Kidney epithelial cell (primary cell): ENCODE measurements around the gene COBL. TPM values are rescaled to one million over a fixed set of nuclear protein-coding genes. Genes with fewer than 3 reads are reported as not detected.

ENCODE experiments used
- DNase-seq: peaks from one replicate; pipeline ENCODE4 v3.0.0-alpha.2; 2010; ENCODE audit warnings: low read depth
- H3K27me3 ChIP-seq: 2 replicates; pipeline ENCODE4 v1.6.0; 2011; ENCODE audit warnings: low read length; ENCODE audit not compliant: control insufficient read depth, insufficient read depth
- H3K36me3 ChIP-seq: 2 replicates; pipeline ENCODE4 v1.5.1; 2011; ENCODE audit warnings: low read length; ENCODE audit not compliant: control insufficient read depth, insufficient read depth
- H3K4me3 ChIP-seq: 2 replicates; pipeline ENCODE4 v1.5.1; 2011; ENCODE audit warnings: low read depth, mild to moderate bottlenecking, control low read depth, low read length
- CTCF ChIP-seq: IDR thresholded peaks from 2 replicates; pipeline ENCODE4 v1.5.1; 2011; ENCODE audit warnings: mild to moderate bottlenecking, moderate library complexity, low read length, control low read depth, inconsistent platforms; ENCODE audit not compliant: insufficient read depth, poor library complexity, severe bottlenecking
- total RNA-seq: library from RNA; depleted of rRNA; stranded (reverse); fragments of >200 nt; gene quantifications from 2 replicates; pipeline ENCODE4 v1.2.3, GENCODE V29; 2015

COBL gene
- total RNA-seq, 1 donor from 2014 or later = 7.1 TPM

DNA sequence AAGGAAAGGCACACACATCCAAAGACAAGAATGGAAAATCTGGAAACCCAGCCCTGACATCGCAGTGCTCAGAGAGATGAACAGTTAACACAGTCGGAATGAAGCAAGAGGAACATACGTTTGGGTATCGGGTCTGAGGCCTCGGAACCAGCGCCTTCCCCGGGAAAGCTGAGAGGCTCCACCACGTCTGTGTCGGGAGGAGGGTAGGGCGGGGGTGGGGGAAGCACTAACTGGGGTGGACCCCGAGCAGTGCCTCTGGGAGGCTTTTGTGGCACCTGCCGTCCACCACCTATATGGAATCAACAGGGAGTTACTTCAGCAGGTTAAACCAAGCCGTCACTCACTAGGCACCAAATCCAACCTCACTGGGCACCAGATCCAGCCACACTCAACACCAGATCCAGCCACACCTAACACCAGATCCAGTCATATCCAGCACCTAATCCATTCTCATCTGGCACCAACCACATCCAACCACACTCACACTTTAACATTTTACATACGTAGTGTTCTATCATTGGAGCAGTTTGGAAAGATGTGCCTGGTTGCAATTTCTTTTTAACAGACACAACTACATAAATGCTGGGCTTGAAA, 233.6 kb downstream of the COBL start:
- DNase-seq = no peak
- Histone ChIP-seq H3K36me3 (no peaks in the 10 kb centered on the region), H3K4me3 (no peak overlapping the region), H3K27me3 (no peaks in the 10 kb centered on the region)
- no peak for TF ChIP-seq CTCF

DNA sequence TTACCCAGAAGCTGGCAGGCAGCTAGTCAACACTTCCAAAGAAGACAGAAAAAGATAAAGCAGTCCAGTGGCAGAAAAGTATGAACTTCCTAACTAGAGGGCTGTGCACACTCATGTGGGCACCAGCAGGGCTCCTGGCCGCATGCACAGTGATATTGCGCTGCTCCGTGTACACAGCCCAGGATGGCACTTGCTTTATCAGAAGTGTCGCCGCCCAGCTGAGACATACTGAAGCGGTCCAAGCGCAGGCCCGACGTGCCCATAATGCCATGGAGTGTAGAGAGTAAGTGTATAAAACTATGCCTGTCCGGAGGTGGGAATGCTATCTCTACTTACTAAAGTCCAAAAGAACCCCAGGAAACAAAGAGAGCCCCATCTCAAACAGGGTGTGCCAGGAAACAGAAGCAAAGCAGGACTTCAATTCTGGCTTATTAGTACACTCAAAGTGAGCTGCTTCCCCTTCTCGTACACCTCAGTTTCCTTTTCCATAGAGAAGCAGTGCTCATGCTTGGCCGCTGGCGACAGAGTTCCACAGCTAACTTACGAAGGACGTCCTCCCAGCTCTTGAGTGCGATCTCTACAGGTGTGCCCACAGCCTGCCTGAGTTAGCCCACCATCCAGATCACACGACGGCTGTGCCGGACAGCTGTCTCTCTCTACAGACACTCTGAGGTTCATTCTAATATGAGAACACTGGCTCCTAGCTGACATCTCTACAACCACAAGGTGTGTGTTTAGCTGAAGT, 234.3 kb downstream of the COBL start:
- DNase-seq = no peak
- no peak for TF ChIP-seq CTCF
- H3K4me3 ChIP-seq = no peak overlapping the region
- no peaks in the 10 kb centered on the region for H3K36me3 ChIP-seq
- H3K27me3 ChIP-seq = no peaks in the 10 kb centered on the region

GRCh38 chr7:51081270-51081890, 235.2 kb downstream of the COBL start:
- TF ChIP-seq CTCF = no peak
- Histone ChIP-seq H3K27me3 (no peaks in the 10 kb centered on the region), H3K36me3 (no peaks in the 10 kb centered on the region), H3K4me3 (no peak overlapping the region)
- DNase-seq = no peak

- no peak for DNase-seq
- no peak for TF ChIP-seq CTCF
- Histone ChIP-seq H3K36me3 (no peaks in the 10 kb centered on the region), H3K27me3 (no peaks in the 10 kb centered on the region), H3K4me3 (no peak overlapping the region)
Measured at GRCh38 chr7:51080622-51081269, 235.9 kb downstream of the COBL start.

- no peak overlapping the region for H3K4me3 ChIP-seq
- no peaks in the 10 kb centered on the region for H3K36me3 ChIP-seq
- no peak for DNase-seq
- no peaks in the 10 kb centered on the region for H3K27me3 ChIP-seq
- no peak for TF ChIP-seq CTCF
Measured at GRCh38 chr7:51080216-51080615, 236.4 kb downstream of the COBL start.
